ENCODE measurements around the gene NAA16.

NAA16 gene

GRCh38 chr13:41409611-41410010, 98.5 kb downstream of the NAA16 start:
- no peak for DNase-seq (ENCODE audit: low read depth)
- no peak overlapping the region for H3K4me3 ChIP-seq (ENCODE audit: control insufficient read depth, low read depth, low read length)
- no peak for TF ChIP-seq CTCF (conservative IDR thresholded peaks at IDR 0.05; ENCODE audit: control insufficient read depth, insufficient read depth, low read depth, low read length)

- no peak overlapping the region for H3K4me3 ChIP-seq (ENCODE audit: control insufficient read depth, low read depth, low read length)
- TF ChIP-seq CTCF (conservative IDR thresholded peaks at IDR 0.05; ENCODE audit: control insufficient read depth, insufficient read depth, low read depth, low read length) = no peak
- no peak for DNase-seq (ENCODE audit: low read depth)
Measured at GRCh38 chr13:41411060-41411459, 100.0 kb downstream of the NAA16 start.

GRCh38 chr13:41411522-41411921, 100.5 kb downstream of the NAA16 start:
- peak; percentile 43 for TF ChIP-seq CTCF (conservative IDR thresholded peaks at IDR 0.05; ENCODE audit: control insufficient read depth, insufficient read depth, low read depth, low read length)
- DNase-seq (ENCODE audit: low read depth) = peak; percentile 68
- no peak overlapping the region for H3K4me3 ChIP-seq (ENCODE audit: control insufficient read depth, low read depth, low read length)

GRCh38 chr13:41413872-41414271, 102.8 kb downstream of the NAA16 start:
- TF ChIP-seq CTCF (conservative IDR thresholded peaks at IDR 0.05; ENCODE audit: control insufficient read depth, insufficient read depth, low read depth, low read length) = no peak
- DNase-seq (ENCODE audit: low read depth) = no peak

GRCh38 chr13:41416276-41416675, 105.2 kb downstream of the NAA16 start:
- no peak for TF ChIP-seq CTCF (conservative IDR thresholded peaks at IDR 0.05; ENCODE audit: control insufficient read depth, insufficient read depth, low read depth, low read length)
- no peak overlapping the region for H3K4me3 ChIP-seq (ENCODE audit: control insufficient read depth, low read depth, low read length)
- DNase-seq (ENCODE audit: low read depth) = no peak

More at GRCh38 chr13:41413872-41414271, 102.8 kb downstream of the NAA16 start:
- H3K4me3 ChIP-seq (ENCODE audit: control insufficient read depth, low read depth, low read length) = no peak overlapping the region

- no peak for TF ChIP-seq CTCF (conservative IDR thresholded peaks at IDR 0.05; ENCODE audit: control insufficient read depth, insufficient read depth, low read depth, low read length)
- H3K4me3 ChIP-seq (ENCODE audit: control insufficient read depth, low read depth, low read length) = no peak overlapping the region
- peak; percentile 64 for DNase-seq (ENCODE audit: low read depth)
Measured at GRCh38 chr13:41418027-41418426, 107.0 kb downstream of the NAA16 start.

- no peak overlapping the region for H3K4me3 ChIP-seq (ENCODE audit: control insufficient read depth, low read depth, low read length)
- TF ChIP-seq CTCF (conservative IDR thresholded peaks at IDR 0.05; ENCODE audit: control insufficient read depth, insufficient read depth, low read depth, low read length) = no peak
- no peak for DNase-seq (ENCODE audit: low read depth)
Measured at GRCh38 chr13:41418731-41419130, 107.7 kb downstream of the NAA16 start.
